HAP-1 (cell line): ENCODE results near the gene PLD1.
"Not testable (repeated sequence)": the region's sequence is repeated elsewhere in the genome, so short reads cannot be mapped to it uniquely, and the experiment has no call there.

ENCODE experiments used
- DNase-seq, 2 experiments: peaks; one replicate each; pipeline ENCODE4 v3.0.0-alpha.2; 2016 to 2020; ENCODE audit warnings: low spot score in 2 of 2
- H3K27me3 ChIP-seq: fragments of 250-450 bp; sonication (Bioruptor Pico); 2 replicates; pipeline ENCODE4 v1.5.1; 2020; ENCODE audit warnings: low read depth, mild to moderate bottlenecking, moderate library complexity
- H3K36me3 ChIP-seq: fragments of 250-450 bp; sonication (Bioruptor Pico); replicated peaks from 2 replicates; pipeline ENCODE4 v1.5.1; 2020; ENCODE audit warnings: mild to moderate bottlenecking
- H3K4me1 ChIP-seq: fragments of 250-450 bp; sonication (Bioruptor Pico); 2 replicates; pipeline ENCODE4 v1.5.1; 2020; ENCODE audit warnings: mild to moderate bottlenecking
- H3K4me3 ChIP-seq: fragments of 250-450 bp; sonication (Bioruptor Pico); 2 replicates; pipeline ENCODE4 v1.5.1; 2020; ENCODE audit warnings: mild to moderate bottlenecking, moderate library complexity
- H3K9me3 ChIP-seq: fragments of 250-450 bp; sonication (Bioruptor Pico); 2 replicates; pipeline ENCODE4 v1.5.1; 2020; ENCODE audit warnings: mild to moderate bottlenecking, moderate library complexity
- in situ Hi-C: fragments of 300-500 bp; cut with MboI; formaldehyde crosslinking; loops from 3 replicates; pipeline ENCODE4 v1.14.3; 2020; ENCODE audit warnings: low sequenced_read_pairs, inconsistent platforms, mixed read lengths

The PLD1 gene

GRCh38 chr3:171643681-171644080 lies 166.6 kb downstream of the PLD1 start:
- peaks cover 8% of the 10 kb centered on the region for H3K4me1 ChIP-seq
- H3K9me3 ChIP-seq = no peaks in the 10 kb centered on the region
- DNase-seq = no peak
- H3K36me3 ChIP-seq = no peaks in the 10 kb centered on the region
- in situ Hi-C loops = no loop called here
- no peak overlapping the region for H3K4me3 ChIP-seq
- no peaks in the 10 kb centered on the region for H3K27me3 ChIP-seq

GRCh38 chr3:171643033-171643432 lies 167.2 kb downstream of the PLD1 start:
- Histone ChIP-seq H3K36me3 (no peaks in the 10 kb centered on the region), H3K9me3 (no peaks in the 10 kb centered on the region), H3K4me1 (peaks cover 8% of the 10 kb centered on the region), H3K27me3 (no peaks in the 10 kb centered on the region), H3K4me3 (no peak overlapping the region)
- DNase-seq = no peak
- in situ Hi-C loops = no loop called here

GRCh38 chr3:171640520-171641412 lies 169.5 kb downstream of the PLD1 start:
- no peak overlapping the region for H3K4me3 ChIP-seq
- in situ Hi-C loops = no loop called here
- H3K4me1 ChIP-seq = peaks cover 8% of the 10 kb centered on the region
- no peaks in the 10 kb centered on the region for H3K36me3 ChIP-seq
- peak; percentile 28 to 35 for DNase-seq
- H3K9me3 ChIP-seq = no peaks in the 10 kb centered on the region
- no peaks in the 10 kb centered on the region for H3K27me3 ChIP-seq

GRCh38 chr3:171636666-171637065 lies 173.6 kb downstream of the PLD1 start:
- Histone ChIP-seq H3K27me3 (no peaks in the 10 kb centered on the region), H3K36me3 (no peaks in the 10 kb centered on the region), H3K4me3 (no peak overlapping the region), H3K4me1 (peaks cover 5% of the 10 kb centered on the region), H3K9me3 (no peaks in the 10 kb centered on the region)
- in situ Hi-C loops = no loop called here
- no peak for DNase-seq

- in situ Hi-C loops = no loop called here
Measured at GRCh38 chr3:171632766-171633165, 177.5 kb downstream of the PLD1 start.

GRCh38 chr3:171626799-171627198 lies 183.5 kb downstream of the PLD1 start:
- DNase-seq, H3K27me3 ChIP-seq, in situ Hi-C loops, H3K9me3 ChIP-seq, H3K4me1 ChIP-seq, H3K36me3 ChIP-seq, H3K4me3 ChIP-seq: not testable (repeated sequence)

More at GRCh38 chr3:171632766-171633165, 177.5 kb downstream of the PLD1 start:
- Histone ChIP-seq H3K9me3 (no peaks in the 10 kb centered on the region), H3K36me3 (no peaks in the 10 kb centered on the region), H3K4me3 (no peak overlapping the region), H3K4me1 (peaks cover 5% of the 10 kb centered on the region; the same call in 1 of the 2 replicates), H3K27me3 (no peaks in the 10 kb centered on the region)
- DNase-seq = no peak

- in situ Hi-C loops = no loop called here
Measured at GRCh38 chr3:171622126-171622525, 188.2 kb downstream of the PLD1 start.

GRCh38 chr3:171620825-171621434 lies 189.4 kb downstream of the PLD1 start:
- in situ Hi-C loops = no loop called here
- Histone ChIP-seq H3K27me3 (no peaks in the 10 kb centered on the region), H3K9me3 (no peaks in the 10 kb centered on the region; the same call in 1 of the 2 replicates), H3K4me3 (no peak overlapping the region), H3K36me3 (no peaks in the 10 kb centered on the region), H3K4me1 (no peaks in the 10 kb centered on the region; the same call in 1 of the 2 replicates)
- DNase-seq = no peak

More at GRCh38 chr3:171622126-171622525, 188.2 kb downstream of the PLD1 start:
- no peaks in the 10 kb centered on the region for H3K36me3 ChIP-seq
- H3K4me1 ChIP-seq = no peaks in the 10 kb centered on the region; the same call in 1 of the 2 replicates
- peak in 1 of 2 experiments; percentile 37 for DNase-seq
- H3K27me3 ChIP-seq = no peaks in the 10 kb centered on the region
- no peak overlapping the region for H3K4me3 ChIP-seq
- no peaks in the 10 kb centered on the region for H3K9me3 ChIP-seq

- in situ Hi-C loops = no loop called here
- H3K9me3 ChIP-seq = no peaks in the 10 kb centered on the region; the same call in 1 of the 2 replicates
- no peak overlapping the region for H3K4me3 ChIP-seq
- H3K36me3 ChIP-seq = no peaks in the 10 kb centered on the region
- no peak for DNase-seq
- H3K4me1 ChIP-seq = no peaks in the 10 kb centered on the region; the same call in 1 of the 2 replicates
- H3K27me3 ChIP-seq = no peaks in the 10 kb centered on the region
Measured at GRCh38 chr3:171616798-171617197, 193.5 kb downstream of the PLD1 start.

- H3K36me3 ChIP-seq = no peaks in the 10 kb centered on the region
- no peaks in the 10 kb centered on the region; the same call in 1 of the 2 replicates for H3K9me3 ChIP-seq
- no peaks in the 10 kb centered on the region for H3K27me3 ChIP-seq
- no peak for DNase-seq
- H3K4me3 ChIP-seq = no peak overlapping the region
- in situ Hi-C loops = no loop called here
- H3K4me1 ChIP-seq = no peaks in the 10 kb centered on the region; the same call in 1 of the 2 replicates
Measured at GRCh38 chr3:171615686-171616085, 194.6 kb downstream of the PLD1 start.

- Histone ChIP-seq H3K27me3 (no peaks in the 10 kb centered on the region), H3K9me3 (no peaks in the 10 kb centered on the region; the same call in 1 of the 2 replicates), H3K4me3 (no peak overlapping the region), H3K4me1 (no peaks in the 10 kb centered on the region; the same call in 1 of the 2 replicates), H3K36me3 (no peaks in the 10 kb centered on the region)
- no peak for DNase-seq
- in situ Hi-C loops = no loop called here
Measured at GRCh38 chr3:171615281-171615680, 195.0 kb downstream of the PLD1 start.

GRCh38 chr3:171614318-171614921 lies 195.9 kb downstream of the PLD1 start:
- Histone ChIP-seq H3K27me3 (no peaks in the 10 kb centered on the region), H3K36me3 (no peaks in the 10 kb centered on the region), H3K9me3 (no peaks in the 10 kb centered on the region; the same call in 1 of the 2 replicates), H3K4me3 (no peak overlapping the region), H3K4me1 (no peaks in the 10 kb centered on the region; the same call in 1 of the 2 replicates)
- in situ Hi-C loops = no loop called here
- DNase-seq = peak; percentile 47 to 58

- no peak overlapping the region for H3K4me3 ChIP-seq
- H3K36me3 ChIP-seq = no peaks in the 10 kb centered on the region
- in situ Hi-C loops = no loop called here
Measured at GRCh38 chr3:171607452-171607851, 202.8 kb downstream of the PLD1 start.

More at GRCh38 chr3:171607452-171607851, 202.8 kb downstream of the PLD1 start:
- Histone ChIP-seq H3K27me3 (no peaks in the 10 kb centered on the region), H3K4me1 (no peaks in the 10 kb centered on the region), H3K9me3 (no peaks in the 10 kb centered on the region)
- no peak for DNase-seq
